Right lobe of liver (tissue), 6 donors: Measurements from ENCODE around the gene NPIPA3. TPM values are rescaled to one million over a fixed set of nuclear protein-coding genes. Genes with fewer than 3 reads are reported as not detected.
A peak's percentile ranks its signal among the peaks of the same experiment; 100 is the strongest.
"Not testable (repeated sequence)": the region's sequence is repeated elsewhere in the genome, so short reads cannot be mapped to it uniquely, and the experiment has no call there.

Experiments used
- ATAC-seq, 4 donors: fragments of 200-7000 bp; cut with Tn5 transposase; one replicate each; pipeline ENCODE4 v1.9.1; 2020; ENCODE audit warnings: mild to moderate bottlenecking in 4 of 4, moderate library complexity in 4 of 4
- DNase-seq, 3 donors: peaks; one replicate each; pipeline ENCODE4 v3.0.0-alpha.2; 2020
- H3K27ac ChIP-seq, 3 donors: fragments of 200-600 bp; one replicate each; pipeline ENCODE4 v1.8.0; 2022
- H3K27me3 ChIP-seq, 2 donors: fragments of 200-600 bp; one replicate each; pipeline ENCODE4 v1.8.0; 2022
- H3K36me3 ChIP-seq, 4 donors: fragments of 200-600 bp; sonication (generic) in 1 of 4; one replicate each; pipeline versions ENCODE4 v1.5.1 to v1.8.0; 2017 to 2022; ENCODE audit warnings: control low read depth in 1 of 4
- H3K4me1 ChIP-seq, 4 donors: fragments of 200-600 bp; sonication (generic) in 1 of 4; one replicate each; pipeline versions ENCODE4 v1.5.1 to v1.8.0; 2017 to 2022; ENCODE audit warnings: control low read depth in 1 of 4
- H3K4me3 ChIP-seq, 3 donors: fragments of 200-600 bp; one replicate each; pipeline ENCODE4 v1.8.0; 2022
- H3K9me3 ChIP-seq, 4 donors: fragments of 200-600 bp; sonication (generic) in 1 of 4; one replicate each; pipeline versions ENCODE4 v1.5.1 to v1.8.0; 2017 to 2022; ENCODE audit warnings: control low read depth in 1 of 4
- WGBS: methylation state at CpG from one replicate; pipeline ENCODE4 v1.1.6; 2018; ENCODE audit warnings: low coverage, low lambda C conversion rate; ENCODE audit not compliant: insufficient coverage; ENCODE audit errors: missing lambda C conversion rate; 5-methylcytosine and 5-hydroxymethylcytosine counted together
- intact Hi-C, 2 donors: fragments of 100-400 bp; cut with DNase I; formaldehyde crosslinking; loops; one replicate each; pipeline versions ENCODE4 v1.11.2 to v1.14.1; 2022
- total RNA-seq, 6 experiments: library from RNA; depleted of rRNA in 2 of 6; stranded (reverse); fragments of >200 nt in 2 of 6; fragmentation: NEBNext Ultra II Directional in 3 of 6; extraction: Animal tissue kit (Norgen Biotek cat#: 25700) in 3 of 6; gene quantifications; one replicate each; pipeline versions ENCODE4 v1.1.0 to v1.2.4, GENCODE V29; 2016 to 2023
- donor health status: DM: no; HTN: yes; CAD: no.
- donor health status: DM: no; HTN: no; CAD: no.
- donor health status: DM: no; HTN: no; CAD: no.
- donor health status: DM: no; HTN: yes; CAD: no.
- donor health status: DM: no; HTN: yes; CAD: no.

The NPIPA3 gene
- total RNA-seq, 6 experiments from 2014 or later, result 0.86 to 1.9 (median 1.2) TPM; not detected in 3

DNA sequence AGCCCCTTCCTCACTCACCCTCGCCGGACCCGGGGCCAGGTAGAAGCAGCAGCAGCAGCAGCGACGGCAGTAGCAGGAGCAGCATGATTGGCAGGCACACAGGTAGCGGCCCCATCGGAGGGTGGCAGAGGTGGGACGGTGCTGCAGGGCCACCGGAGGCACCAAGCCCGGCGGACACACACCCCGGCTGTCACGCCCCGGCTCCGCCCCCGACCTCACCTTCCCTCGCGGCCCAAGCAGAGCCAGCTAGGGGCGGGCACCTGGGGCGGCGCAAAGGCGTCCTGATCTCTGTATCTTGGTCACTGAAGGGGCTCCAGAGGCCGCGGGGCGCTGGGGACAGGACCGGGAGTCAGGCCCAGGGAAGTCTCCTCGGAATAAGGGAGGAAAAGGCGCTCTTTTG lies 30.0 kb downstream of the NPIPA3 start:
- ATAC-seq, intact Hi-C loops: not testable (repeated sequence)

GRCh38 chr16:14740832-14741385 lies 37.7 kb downstream of the NPIPA3 start:
- H3K27me3 ChIP-seq, DNase-seq, H3K4me1 ChIP-seq, H3K4me3 ChIP-seq, H3K36me3 ChIP-seq, H3K9me3 ChIP-seq, H3K27ac ChIP-seq, intact Hi-C loops: not testable (repeated sequence)
- 40% methylated on average over 1 of the region's 10 CpGs for WGBS
- ATAC-seq, result peak in 3 of 4 donors; percentile 18 to 29 (median 27)

More for the DNA sequence above, 30.0 kb downstream of the NPIPA3 start:
- not testable (repeated sequence) for H3K27ac ChIP-seq, DNase-seq, H3K36me3 ChIP-seq, H3K9me3 ChIP-seq, H3K4me3 ChIP-seq, H3K4me1 ChIP-seq, H3K27me3 ChIP-seq
- no CpG with 5 or more reads among the region's 28 CpGs for WGBS

DNA sequence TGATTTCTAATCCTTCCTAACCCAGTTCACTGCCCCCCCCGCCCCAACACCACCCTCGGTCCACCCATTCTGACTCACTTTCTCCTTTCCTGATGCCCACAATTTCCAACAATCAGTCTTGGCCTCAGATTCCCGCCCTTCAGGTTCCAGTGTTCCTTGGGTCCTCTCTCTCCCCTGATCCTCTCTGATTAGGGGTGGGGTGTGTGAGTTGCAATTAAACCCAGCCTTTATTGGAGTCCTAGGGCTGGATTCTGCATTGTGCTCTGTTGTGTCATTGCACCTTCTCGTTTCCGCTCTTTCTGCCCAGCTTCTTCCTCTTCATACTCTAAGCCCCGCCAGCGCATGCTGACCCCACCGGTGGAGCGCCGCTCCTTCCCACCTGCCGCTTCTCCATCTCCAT lies 38.6 kb downstream of the NPIPA3 start:
- H3K4me3 ChIP-seq, H3K4me1 ChIP-seq, intact Hi-C loops, DNase-seq, H3K27ac ChIP-seq, H3K9me3 ChIP-seq, H3K27me3 ChIP-seq, H3K36me3 ChIP-seq, ATAC-seq: not testable (repeated sequence)
- WGBS, result no CpG with 5 or more reads among the region's 11 CpGs

- H3K36me3 ChIP-seq, intact Hi-C loops, H3K27ac ChIP-seq, H3K4me3 ChIP-seq, H3K9me3 ChIP-seq, H3K4me1 ChIP-seq, DNase-seq, H3K27me3 ChIP-seq: not testable (repeated sequence)
- WGBS, result no CpG with 5 or more reads among the region's 73 CpGs
- ATAC-seq, result peak; percentile 100
These were observed 39.3 kb downstream of the NPIPA3 start, which contains the start of gene NPIPA2 for GRCh38 chr16:14742273-14743128. Gene NPIPA2 (plus strand): TSS chr16:14742533. CDS start chr16:14748066, 5,533 bp downstream.

GRCh38 chr16:14773654-14774053 lies 70.4 kb downstream of the NPIPA3 start:
- H3K36me3 ChIP-seq, H3K4me1 ChIP-seq, ATAC-seq, H3K9me3 ChIP-seq, intact Hi-C loops, H3K4me3 ChIP-seq, H3K27me3 ChIP-seq, H3K27ac ChIP-seq, DNase-seq: not testable (repeated sequence)
- WGBS, result no CpG with 5 or more reads among the region's 2 CpGs

- H3K27ac ChIP-seq, H3K4me1 ChIP-seq, ATAC-seq, DNase-seq, H3K4me3 ChIP-seq, H3K9me3 ChIP-seq, H3K27me3 ChIP-seq, H3K36me3 ChIP-seq, intact Hi-C loops: not testable (repeated sequence)
- no CpG with 5 or more reads among the region's 2 CpGs for WGBS
These were observed 72.4 kb downstream of the NPIPA3 start for GRCh38 chr16:14775624-14776023.

Other genes starting within 250 kb of the NPIPA3 start
- gene PARN, start 73.2 kb upstream of the NPIPA3 start, total RNA-seq, result 10 to 100 TPM; 12.1 to 28.0 (median 15.6) TPM
- 10 to 100 TPM; 17.4 to 31.2 (median 22.9) TPM for gene BFAR, start 70.5 kb upstream of the NPIPA3 start, total RNA-seq
- gene PLA2G10, start 9.1 kb upstream of the NPIPA3 start, total RNA-seq, result not detected
- 1 to 10 TPM in 2 of 6 experiments, under 1 TPM in 2, not detected in 2; 0.55 to 2.2 (median 1.4) TPM for gene NPIPA2, start 39.1 kb downstream of the NPIPA3 start, total RNA-seq
- gene NOMO1, start 130.3 kb downstream of the NPIPA3 start, total RNA-seq, result 10 to 100 TPM; 34.7 to 55.1 (median 44.9) TPM
- gene NPIPA1, start 234.0 kb downstream of the NPIPA3 start, total RNA-seq, result 10 to 100 TPM; 14.0 to 48.3 (median 33.6) TPM